Measurements from ENCODE around the gene HNRNPA2B1.
"Not testable (repeated sequence)": the region's sequence is repeated elsewhere in the genome, so short reads cannot be mapped to it uniquely, and the experiment has no call there.

The HNRNPA2B1 gene

DNA sequence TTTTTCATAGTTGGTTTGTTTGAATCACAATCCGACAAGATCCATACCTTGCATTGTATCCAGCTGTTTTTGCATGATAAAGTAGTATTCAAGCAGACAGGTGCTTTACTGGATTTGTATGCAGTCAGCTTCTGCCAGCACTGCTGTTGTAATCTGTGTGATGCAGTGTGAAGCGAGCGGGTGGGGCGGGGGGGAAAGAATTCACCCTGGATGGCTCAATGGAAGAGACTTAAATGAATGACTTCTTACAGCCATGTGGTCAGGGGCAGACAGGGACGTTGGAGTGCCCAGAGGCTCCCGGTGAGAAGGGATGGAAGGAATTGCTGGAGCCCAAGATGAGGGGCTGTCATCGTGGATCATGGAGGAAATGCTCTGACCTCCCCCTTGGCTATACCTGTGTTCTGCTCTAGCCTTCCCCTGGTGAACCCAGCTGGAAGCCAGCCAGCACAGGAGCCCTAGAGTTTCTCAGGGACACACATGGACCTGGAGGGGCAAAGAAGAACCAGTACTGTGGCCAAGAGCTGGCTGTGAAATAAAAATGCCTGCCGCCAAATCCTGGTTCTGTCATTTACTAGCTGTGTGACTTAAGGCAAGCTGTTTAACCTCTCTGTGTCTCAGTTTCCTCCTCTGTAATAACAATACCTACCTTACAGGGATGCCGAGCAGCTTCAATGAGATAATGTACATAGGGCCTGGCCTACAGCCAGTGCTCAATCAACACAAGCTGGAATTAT, 34.4 kb downstream of the HNRNPA2B1 start:
- DNase-seq (ENCODE audit: extremely low read depth, low read depth), result no peak
- TF ChIP-seq, protein P1, sequence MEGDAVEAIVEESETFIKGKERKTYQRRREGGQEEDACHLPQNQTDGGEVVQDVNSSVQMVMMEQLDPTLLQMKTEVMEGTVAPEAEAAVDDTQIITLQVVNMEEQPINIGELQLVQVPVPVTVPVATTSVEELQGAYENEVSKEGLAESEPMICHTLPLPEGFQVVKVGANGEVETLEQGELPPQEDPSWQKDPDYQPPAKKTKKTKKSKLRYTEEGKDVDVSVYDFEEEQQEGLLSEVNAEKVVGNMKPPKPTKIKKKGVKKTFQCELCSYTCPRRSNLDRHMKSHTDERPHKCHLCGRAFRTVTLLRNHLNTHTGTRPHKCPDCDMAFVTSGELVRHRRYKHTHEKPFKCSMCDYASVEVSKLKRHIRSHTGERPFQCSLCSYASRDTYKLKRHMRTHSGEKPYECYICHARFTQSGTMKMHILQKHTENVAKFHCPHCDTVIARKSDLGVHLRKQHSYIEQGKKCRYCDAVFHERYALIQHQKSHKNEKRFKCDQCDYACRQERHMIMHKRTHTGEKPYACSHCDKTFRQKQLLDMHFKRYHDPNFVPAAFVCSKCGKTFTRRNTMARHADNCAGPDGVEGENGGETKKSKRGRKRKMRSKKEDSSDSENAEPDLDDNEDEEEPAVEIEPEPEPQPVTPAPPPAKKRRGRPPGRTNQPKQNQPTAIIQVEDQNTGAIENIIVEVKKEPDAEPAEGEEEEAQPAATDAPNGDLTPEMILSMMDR (IDR thresholded peaks at IDR 0.05; ENCODE audit: low read depth, low read length), result no peak

DNA sequence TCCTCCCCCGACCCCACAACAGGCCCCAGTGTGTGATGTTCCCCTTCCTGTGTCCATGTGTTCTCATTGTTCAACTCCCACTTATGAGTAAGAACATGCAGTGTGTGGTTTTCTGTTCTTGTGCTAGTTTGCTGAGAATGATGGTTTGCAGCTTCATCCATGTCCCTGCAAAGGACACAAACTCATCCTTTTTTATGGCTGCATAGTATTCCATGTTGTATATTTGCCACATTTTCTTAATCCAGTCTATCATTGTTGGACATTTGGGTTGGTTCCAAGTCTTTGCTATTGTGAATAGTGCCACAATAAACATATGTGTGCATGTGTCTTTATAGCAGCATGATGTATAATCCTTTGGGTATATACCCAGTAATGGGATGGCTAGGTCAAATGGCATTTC, 36.7 kb downstream of the HNRNPA2B1 start:
- not testable (repeated sequence) for DNase-seq (ENCODE audit: extremely low read depth, low read depth)

DNA sequence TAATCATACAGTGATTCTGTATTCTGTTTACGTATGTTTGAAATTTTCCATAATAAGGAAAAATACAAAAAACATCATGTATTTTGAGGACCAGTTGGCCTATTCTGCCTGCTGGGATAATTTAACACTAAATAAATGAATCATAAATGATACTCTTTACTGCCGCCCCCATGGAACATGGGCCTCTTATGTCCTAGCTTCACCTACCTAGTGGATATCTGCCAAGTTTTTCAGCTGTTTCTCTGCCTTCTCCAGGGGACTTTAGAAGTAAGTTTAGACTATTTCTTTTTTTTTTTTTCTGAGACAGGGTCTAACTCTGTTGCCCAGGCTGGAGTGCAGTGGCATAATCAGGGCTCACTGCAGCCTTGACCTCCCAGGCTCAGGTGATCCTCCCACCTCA, 38.1 kb downstream of the HNRNPA2B1 start:
- TF ChIP-seq, protein P1 (IDR thresholded peaks at IDR 0.05; ENCODE audit: low read depth, low read length), result no peak
- DNase-seq (ENCODE audit: extremely low read depth, low read depth), result no peak

DNA sequence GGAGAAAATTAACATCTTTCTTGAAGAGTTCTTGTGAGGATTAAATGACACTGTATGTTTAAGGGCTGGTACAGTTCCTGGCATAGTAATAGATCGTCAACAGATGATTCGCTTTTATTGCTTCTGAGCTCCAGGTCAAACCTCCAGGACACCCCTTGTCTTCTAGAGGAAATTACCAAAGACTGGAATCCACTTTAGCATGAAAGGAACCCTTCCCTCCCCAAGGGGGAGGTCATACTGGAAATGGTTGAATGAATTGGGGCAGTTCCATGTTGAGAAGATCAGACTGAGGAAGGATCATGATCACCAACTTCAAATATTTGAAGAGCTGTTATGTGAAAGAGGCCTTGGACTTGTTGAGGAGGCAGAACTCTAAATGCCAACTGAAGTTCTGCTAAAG, 39.6 kb downstream of the HNRNPA2B1 start:
- TF ChIP-seq, protein P1 (IDR thresholded peaks at IDR 0.05; ENCODE audit: low read depth, low read length), result no peak
- DNase-seq (ENCODE audit: extremely low read depth, low read depth), result no peak

DNA sequence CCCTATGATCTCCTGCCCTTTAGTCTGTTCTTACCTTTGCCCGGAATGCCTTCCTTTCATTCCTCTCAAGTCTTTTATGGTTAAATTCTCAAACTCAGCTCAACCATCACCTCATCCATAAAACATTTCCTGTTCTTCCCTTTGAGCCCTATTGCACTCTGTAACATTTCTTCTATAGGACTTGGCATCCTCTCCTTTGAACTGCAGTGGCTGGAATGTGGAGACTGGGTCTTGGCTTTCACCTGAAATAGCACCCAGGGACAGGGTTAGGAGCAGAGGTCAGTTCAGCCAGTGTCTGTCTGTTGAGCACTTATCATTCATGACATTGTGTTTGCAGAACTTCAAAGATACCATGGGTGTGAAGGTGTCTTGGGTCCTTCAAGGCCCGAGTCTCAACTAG, 41.3 kb downstream of the HNRNPA2B1 start:
- no peak for DNase-seq (ENCODE audit: extremely low read depth, low read depth)
- TF ChIP-seq, protein P1 (IDR thresholded peaks at IDR 0.05; ENCODE audit: low read depth, low read length), result no peak

DNA sequence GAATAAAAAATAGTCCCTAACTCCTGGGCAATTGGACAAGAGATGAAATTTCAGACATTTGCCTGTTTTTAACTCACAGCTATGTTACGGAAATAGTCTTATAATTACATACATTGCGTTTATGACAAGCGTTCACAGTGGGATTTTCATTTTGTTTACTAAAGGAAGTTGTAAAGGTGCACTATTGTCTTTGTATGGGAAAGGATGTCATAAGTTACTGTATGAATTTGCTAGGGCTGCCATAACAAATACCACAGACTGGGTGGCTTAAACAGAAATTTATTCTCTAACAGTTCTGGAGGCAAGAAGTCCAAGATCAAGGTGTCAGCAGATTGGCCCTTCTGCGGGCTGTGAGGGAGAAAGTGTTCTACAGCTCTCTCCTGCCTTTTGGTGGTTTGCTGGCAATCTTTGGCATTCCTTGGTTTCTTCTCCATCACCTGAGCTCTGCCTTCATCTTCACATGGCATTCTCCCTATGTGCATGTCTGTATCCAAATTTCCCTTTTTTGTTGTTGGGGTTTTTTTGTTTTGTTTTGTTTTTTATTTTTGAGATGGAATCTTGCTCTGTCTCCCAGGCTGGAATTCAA, 42.9 kb downstream of the HNRNPA2B1 start:
- no peak for DNase-seq (ENCODE audit: extremely low read depth, low read depth)
- TF ChIP-seq, protein P1 (IDR thresholded peaks at IDR 0.05; ENCODE audit: low read depth, low read length), result no peak

DNA sequence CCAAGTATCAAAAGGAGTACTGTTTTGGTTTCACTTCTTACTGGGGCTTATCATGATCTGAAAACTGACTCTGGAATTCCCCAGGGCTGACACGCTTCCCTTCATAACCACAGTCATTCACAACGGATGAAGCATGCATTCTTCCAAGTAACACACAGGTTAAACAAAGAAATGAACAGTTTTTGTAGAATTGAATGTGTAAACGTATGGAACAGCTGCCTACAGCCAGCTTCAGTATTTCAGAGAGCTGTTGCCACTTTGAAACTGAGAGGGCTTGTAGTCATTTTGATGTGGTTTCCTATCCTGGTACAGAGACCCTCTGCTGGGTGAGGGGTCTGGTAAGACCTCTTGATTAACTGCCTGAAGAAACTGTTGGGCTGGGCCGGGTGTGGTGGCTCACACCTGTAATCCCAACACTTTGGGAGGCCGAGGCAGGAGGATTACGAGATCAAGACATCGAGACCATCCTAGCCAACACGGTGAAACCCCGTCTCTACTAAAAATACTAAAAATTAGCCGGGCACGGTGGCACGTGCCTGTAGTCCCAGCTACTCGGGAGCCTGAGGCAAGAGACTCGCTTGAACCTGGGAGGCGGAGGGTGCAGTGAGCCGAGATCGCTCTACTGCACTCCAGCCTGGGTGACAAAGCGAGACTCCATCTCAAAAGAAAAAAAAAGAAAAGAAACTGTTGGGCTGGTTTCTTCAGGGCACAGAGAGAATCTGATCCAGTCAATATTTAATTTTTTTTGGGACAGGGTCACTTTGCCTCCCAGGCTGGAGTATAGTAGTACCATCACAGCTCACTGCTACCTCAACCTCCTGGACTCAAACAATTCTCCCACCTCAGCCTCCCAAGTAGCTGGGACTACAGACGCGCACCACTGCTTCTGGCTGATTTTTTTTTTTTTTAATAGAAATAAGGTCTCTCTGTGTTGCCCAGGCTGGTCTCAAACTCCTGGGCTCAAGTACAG, 43.8 kb downstream of the HNRNPA2B1 start:
- TF ChIP-seq, protein P1 (IDR thresholded peaks at IDR 0.05; ENCODE audit: low read depth, low read length), result no peak
- peak; percentile 37 for DNase-seq (ENCODE audit: extremely low read depth, low read depth)

Measured in AG09319 (cell line).